Measurements from ENCODE around the gene SMARCC2.

The SMARCC2 gene

GRCh38 chr12:56151672-56152131, 37.6 kb downstream of the SMARCC2 start:
- peak; percentile 81 for DNase-seq (ENCODE audit: low spot score)

- peak; percentile 13 for DNase-seq (ENCODE audit: low spot score)
These were observed 38.7 kb downstream of the SMARCC2 start for GRCh38 chr12:56150563-56150962.

- peak; percentile 22 for DNase-seq (ENCODE audit: low spot score)
These were observed 42.5 kb downstream of the SMARCC2 start for GRCh38 chr12:56146492-56147460.

GRCh38 chr12:56145217-56145616, 44.1 kb downstream of the SMARCC2 start:
- no peak for DNase-seq (ENCODE audit: low spot score)

GRCh38 chr12:56143870-56144269, 45.4 kb downstream of the SMARCC2 start:
- no peak for DNase-seq (ENCODE audit: low spot score)

GRCh38 chr12:56143217-56143616, 46.1 kb downstream of the SMARCC2 start:
- DNase-seq (ENCODE audit: low spot score): no peak

- DNase-seq (ENCODE audit: low spot score): no peak
These were observed 47.1 kb downstream of the SMARCC2 start for GRCh38 chr12:56141946-56142784.

- DNase-seq (ENCODE audit: low spot score): no peak
These were observed 51.3 kb downstream of the SMARCC2 start for GRCh38 chr12:56137853-56138571.

GRCh38 chr12:56134897-56135296, 54.4 kb downstream of the SMARCC2 start:
- DNase-seq (ENCODE audit: low spot score): no peak

GRCh38 chr12:56130876-56131275, 58.4 kb downstream of the SMARCC2 start:
- DNase-seq (ENCODE audit: low spot score): no peak

- no peak for DNase-seq (ENCODE audit: low spot score)
These were observed 59.3 kb downstream of the SMARCC2 start for GRCh38 chr12:56129942-56130495.

- DNase-seq (ENCODE audit: low spot score): peak; percentile 69
These were observed 59.9 kb downstream of the SMARCC2 start for GRCh38 chr12:56129206-56129941.

- peak; percentile 26 for DNase-seq (ENCODE audit: low spot score)
These were observed 60.5 kb downstream of the SMARCC2 start for GRCh38 chr12:56128670-56129205.

GRCh38 chr12:56127888-56128669, 61.2 kb downstream of the SMARCC2 start, which contains the start of gene ESYT1:
TSS of gene ESYT1 (plus strand) at chr12:56128267. CDS start at chr12:56128320, 53 bp downstream.
- peak; percentile 100 for DNase-seq (ENCODE audit: low spot score)

- DNase-seq (ENCODE audit: low spot score): no peak
These were observed 61.8 kb downstream of the SMARCC2 start for GRCh38 chr12:56127485-56127887.

GRCh38 chr12:56126732-56127239, 62.5 kb downstream of the SMARCC2 start:
- no peak for DNase-seq (ENCODE audit: low spot score)

- no peak for DNase-seq (ENCODE audit: low spot score)
These were observed 65.2 kb downstream of the SMARCC2 start for GRCh38 chr12:56124133-56124532.

- no peak for DNase-seq (ENCODE audit: low spot score)
These were observed 66.6 kb downstream of the SMARCC2 start for GRCh38 chr12:56122637-56123036.

GRCh38 chr12:56121204-56121870, 67.9 kb downstream of the SMARCC2 start:
- no peak for DNase-seq (ENCODE audit: low spot score)

Data from SW480 (cell line).